Measurements from ENCODE around the gene SERTM1.

The SERTM1 gene

DNA sequence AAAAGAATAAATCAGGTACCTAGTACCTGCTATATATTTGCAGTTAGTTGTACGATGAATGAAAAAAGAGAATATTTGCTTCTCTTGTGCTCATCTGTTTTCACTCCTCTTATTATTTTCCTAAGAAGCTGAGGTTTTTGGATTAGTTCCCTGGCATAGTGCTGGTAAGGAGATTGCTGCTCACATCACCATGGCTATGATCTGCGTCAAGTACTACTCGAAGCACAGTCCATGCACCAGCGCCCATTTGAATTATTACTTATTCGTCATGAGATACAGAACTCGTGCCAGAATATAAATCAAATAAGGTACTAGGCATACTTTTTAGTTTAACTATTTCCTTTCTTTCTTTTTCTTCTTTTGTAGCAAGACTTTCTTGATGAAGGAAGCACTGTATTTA lies 7.1 kb downstream of the SERTM1 start:
- Histone ChIP-seq H3K9me3 (ENCODE audit: control insufficient read depth, insufficient read depth, low read depth, low read length) (no peaks in the 10 kb centered on the region), H3K4me3 (ENCODE audit: low read depth, low read length) (no peak overlapping the region), H3K4me1 (ENCODE audit: control insufficient read depth, insufficient read depth, low read length) (no peaks in the 10 kb centered on the region), H3K36me3 (ENCODE audit: control insufficient read depth in 2 of 2, insufficient read depth in 1 of 2, low read length in 2 of 2) (no peaks in the 10 kb centered on the region), H3K27ac (ENCODE audit: extremely low read depth, low read depth, low read length) (no peak overlapping the region)
- no peak for TF ChIP-seq ZNF433 (tag by site-specific recombination; IDR thresholded peaks at IDR 0.05; ENCODE audit: low read depth)
- TF ChIP-seq, protein P1, sequence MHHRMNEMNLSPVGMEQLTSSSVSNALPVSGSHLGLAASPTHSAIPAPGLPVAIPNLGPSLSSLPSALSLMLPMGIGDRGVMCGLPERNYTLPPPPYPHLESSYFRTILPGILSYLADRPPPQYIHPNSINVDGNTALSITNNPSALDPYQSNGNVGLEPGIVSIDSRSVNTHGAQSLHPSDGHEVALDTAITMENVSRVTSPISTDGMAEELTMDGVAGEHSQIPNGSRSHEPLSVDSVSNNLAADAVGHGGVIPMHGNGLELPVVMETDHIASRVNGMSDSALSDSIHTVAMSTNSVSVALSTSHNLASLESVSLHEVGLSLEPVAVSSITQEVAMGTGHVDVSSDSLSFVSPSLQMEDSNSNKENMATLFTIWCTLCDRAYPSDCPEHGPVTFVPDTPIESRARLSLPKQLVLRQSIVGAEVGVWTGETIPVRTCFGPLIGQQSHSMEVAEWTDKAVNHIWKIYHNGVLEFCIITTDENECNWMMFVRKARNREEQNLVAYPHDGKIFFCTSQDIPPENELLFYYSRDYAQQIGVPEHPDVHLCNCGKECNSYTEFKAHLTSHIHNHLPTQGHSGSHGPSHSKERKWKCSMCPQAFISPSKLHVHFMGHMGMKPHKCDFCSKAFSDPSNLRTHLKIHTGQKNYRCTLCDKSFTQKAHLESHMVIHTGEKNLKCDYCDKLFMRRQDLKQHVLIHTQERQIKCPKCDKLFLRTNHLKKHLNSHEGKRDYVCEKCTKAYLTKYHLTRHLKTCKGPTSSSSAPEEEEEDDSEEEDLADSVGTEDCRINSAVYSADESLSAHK (tag by site-specific recombination; IDR thresholded peaks at IDR 0.05) = no peak
- no peak for TF ChIP-seq ZNF48 (tag by site-specific recombination; IDR thresholded peaks at IDR 0.05)
- TF ChIP-seq ZNF239 (tag by site-specific recombination; IDR thresholded peaks at IDR 0.05) = no peak
- TF ChIP-seq ZNF585B (tag by site-specific recombination; IDR thresholded peaks at IDR 0.05) = no peak
- TF ChIP-seq ZFP69B (tag by site-specific recombination; IDR thresholded peaks at IDR 0.05) = no peak
- no peak for TF ChIP-seq ZBTB49 (tag by site-specific recombination; IDR thresholded peaks at IDR 0.05; ENCODE audit: low read depth)
- TF ChIP-seq ZNF544 (tag by site-specific recombination; IDR thresholded peaks at IDR 0.05) = no peak
- TF ChIP-seq ZNF366 (tag by site-specific recombination; conservative IDR thresholded peaks at IDR 0.05) = no peak
- no peak for TF ChIP-seq ZNF10 (tag by site-specific recombination; IDR thresholded peaks at IDR 0.05)
- TF ChIP-seq ZNF654 (tag by site-specific recombination; IDR thresholded peaks at IDR 0.05; ENCODE audit: low read depth) = no peak
- TF ChIP-seq KLF10 (tag by site-specific recombination; IDR thresholded peaks at IDR 0.05) = no peak
- no peak for TF ChIP-seq ZNF561 (tag by site-specific recombination; IDR thresholded peaks at IDR 0.05; ENCODE audit: borderline replicate concordance)
- ChIA-PET POLR2A (no interaction called here), CTCF (interaction anchor here (0.7 kb wide), 1 partner anchor 298 kb away, joined by 3 read pairs; no protein-coding TSS in a partner anchor)

DNA sequence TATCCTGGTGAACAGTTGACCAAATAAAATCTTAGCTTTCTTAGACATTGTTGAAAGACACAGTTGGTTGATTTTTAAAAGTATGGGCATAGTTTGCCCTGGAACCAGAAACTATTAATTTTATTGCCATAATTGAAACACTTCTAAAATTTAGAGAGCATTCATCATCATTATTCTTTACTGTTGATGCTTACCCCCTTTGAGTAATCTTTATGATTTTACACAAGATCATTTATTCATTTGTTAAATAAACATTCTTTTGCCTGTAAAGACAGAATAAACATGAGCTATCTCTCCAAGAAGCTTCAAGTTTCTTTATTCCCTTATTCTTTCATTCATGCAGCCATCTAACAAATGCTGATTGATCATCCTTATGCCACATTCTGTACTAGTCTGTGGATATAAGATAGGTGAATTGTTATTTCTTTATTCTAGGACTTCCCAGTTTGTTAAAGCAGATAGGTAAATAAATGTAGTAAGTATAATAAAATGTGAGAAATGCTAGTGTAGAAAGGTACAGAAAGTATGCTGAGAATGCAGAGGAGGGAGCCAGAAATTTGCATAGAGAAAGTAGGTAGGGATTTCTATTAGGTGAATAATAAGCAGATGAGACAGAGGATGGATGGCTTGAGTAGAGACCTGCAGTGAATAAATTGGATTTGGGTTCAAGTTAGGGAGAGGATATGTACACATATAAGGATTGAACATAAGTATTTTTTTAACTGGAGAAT lies 8.2 kb downstream of the SERTM1 start:
- ChIA-PET POLR2A (no interaction called here), CTCF (no interaction called here)
- Histone ChIP-seq H3K4me1 (ENCODE audit: control insufficient read depth, insufficient read depth, low read length) (no peaks in the 10 kb centered on the region), H3K4me3 (ENCODE audit: low read depth, low read length) (no peak overlapping the region), H3K27ac (ENCODE audit: extremely low read depth, low read depth, low read length) (no peak overlapping the region), H3K36me3 (ENCODE audit: control insufficient read depth in 2 of 2, insufficient read depth in 1 of 2, low read length in 2 of 2) (no peaks in the 10 kb centered on the region), H3K9me3 (ENCODE audit: control insufficient read depth, insufficient read depth, low read depth, low read length) (no peaks in the 10 kb centered on the region)
- TF ChIP-seq, protein P2, sequence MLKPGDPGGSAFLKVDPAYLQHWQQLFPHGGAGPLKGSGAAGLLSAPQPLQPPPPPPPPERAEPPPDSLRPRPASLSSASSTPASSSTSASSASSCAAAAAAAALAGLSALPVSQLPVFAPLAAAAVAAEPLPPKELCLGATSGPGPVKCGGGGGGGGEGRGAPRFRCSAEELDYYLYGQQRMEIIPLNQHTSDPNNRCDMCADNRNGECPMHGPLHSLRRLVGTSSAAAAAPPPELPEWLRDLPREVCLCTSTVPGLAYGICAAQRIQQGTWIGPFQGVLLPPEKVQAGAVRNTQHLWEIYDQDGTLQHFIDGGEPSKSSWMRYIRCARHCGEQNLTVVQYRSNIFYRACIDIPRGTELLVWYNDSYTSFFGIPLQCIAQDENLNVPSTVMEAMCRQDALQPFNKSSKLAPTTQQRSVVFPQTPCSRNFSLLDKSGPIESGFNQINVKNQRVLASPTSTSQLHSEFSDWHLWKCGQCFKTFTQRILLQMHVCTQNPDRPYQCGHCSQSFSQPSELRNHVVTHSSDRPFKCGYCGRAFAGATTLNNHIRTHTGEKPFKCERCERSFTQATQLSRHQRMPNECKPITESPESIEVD (tag by site-specific recombination; IDR thresholded peaks at IDR 0.05) = peak; percentile 55; the same call in 1 of the 2 replicates
- TF ChIP-seq, protein P3, sequence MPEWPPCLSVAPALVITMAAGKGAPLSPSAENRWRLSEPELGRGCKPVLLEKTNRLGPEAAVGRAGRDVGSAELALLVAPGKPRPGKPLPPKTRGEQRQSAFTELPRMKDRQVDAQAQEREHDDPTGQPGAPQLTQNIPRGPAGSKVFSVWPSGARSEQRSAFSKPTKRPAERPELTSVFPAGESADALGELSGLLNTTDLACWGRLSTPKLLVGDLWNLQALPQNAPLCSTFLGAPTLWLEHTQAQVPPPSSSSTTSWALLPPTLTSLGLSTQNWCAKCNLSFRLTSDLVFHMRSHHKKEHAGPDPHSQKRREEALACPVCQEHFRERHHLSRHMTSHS (tag by site-specific recombination; IDR thresholded peaks at IDR 0.05) = no peak
- TF ChIP-seq WT1 (tag by site-specific recombination; IDR thresholded peaks at IDR 0.05) (peak; percentile 63; the same call in 1 of the 2 replicates), OSR2 (tag by site-specific recombination; IDR thresholded peaks at IDR 0.05) (peak; percentile 76), BCL11B (tag by site-specific recombination; IDR thresholded peaks at IDR 0.05; ENCODE audit: low read depth) (0 out of 2 replicates have a peak, but pooled peaks have one; percentile 42), ZNF830 (tag by site-specific recombination; IDR thresholded peaks at IDR 0.05; ENCODE audit: low read depth) (no peak), FEZF1 (tag by site-specific recombination; IDR thresholded peaks at IDR 0.05) (peak; percentile 53; the same call in 1 of the 2 replicates)
- TF ChIP-seq, protein P4, sequence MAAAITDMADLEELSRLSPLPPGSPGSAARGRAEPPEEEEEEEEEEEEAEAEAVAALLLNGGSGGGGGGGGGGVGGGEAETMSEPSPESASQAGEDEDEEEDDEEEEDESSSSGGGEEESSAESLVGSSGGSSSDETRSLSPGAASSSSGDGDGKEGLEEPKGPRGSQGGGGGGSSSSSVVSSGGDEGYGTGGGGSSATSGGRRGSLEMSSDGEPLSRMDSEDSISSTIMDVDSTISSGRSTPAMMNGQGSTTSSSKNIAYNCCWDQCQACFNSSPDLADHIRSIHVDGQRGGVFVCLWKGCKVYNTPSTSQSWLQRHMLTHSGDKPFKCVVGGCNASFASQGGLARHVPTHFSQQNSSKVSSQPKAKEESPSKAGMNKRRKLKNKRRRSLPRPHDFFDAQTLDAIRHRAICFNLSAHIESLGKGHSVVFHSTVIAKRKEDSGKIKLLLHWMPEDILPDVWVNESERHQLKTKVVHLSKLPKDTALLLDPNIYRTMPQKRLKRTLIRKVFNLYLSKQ (tag by site-specific recombination; IDR thresholded peaks at IDR 0.05; ENCODE audit: borderline replicate concordance) = no peak
- TF ChIP-seq, protein P1 (tag by site-specific recombination; IDR thresholded peaks at IDR 0.05) = peak; percentile 66; the same call in 1 of the 2 replicates
